ACHN (cell line): Measurements from ENCODE around the gene FREM2.

Source experiments
- DNase-seq: peaks from one replicate; pipeline ENCODE4 v3.0.0-alpha.2; 2015
- in situ Hi-C: cut with HindIII; loops from 2 replicates; pipeline ENCODE4 v1.10.0; 2017; ENCODE audit warnings: low sequenced_read_pairs, low pct_ligation_motif_present, low pct_unique_long_range_greater_than_20kb

FREM2 gene

GRCh38 chr13:38921081-38921480 is 234.2 kb downstream of the FREM2 start:
- no peak for DNase-seq
- in situ Hi-C loops, result no loop called here

DNA sequence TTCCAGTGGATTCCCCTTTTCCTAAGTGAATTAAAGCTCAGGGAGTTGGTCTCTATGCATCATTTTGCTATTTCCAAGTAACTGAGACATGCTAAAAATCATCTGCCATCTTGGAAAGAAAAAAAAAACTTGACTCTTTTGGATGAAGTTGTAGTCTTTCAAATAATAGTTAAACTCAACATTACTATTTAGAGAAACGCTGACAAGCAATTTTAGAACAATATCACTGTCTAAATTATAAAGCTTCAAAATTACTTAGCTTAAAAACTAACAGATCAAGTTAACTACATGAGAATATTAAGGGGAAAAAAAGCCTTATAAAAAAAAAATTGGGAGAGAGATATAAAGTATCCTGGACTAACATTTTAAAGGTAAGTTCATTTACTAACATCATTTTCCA is 235.3 kb downstream of the FREM2 start:
- no peak for DNase-seq
- in situ Hi-C loops, result no loop called here

DNA sequence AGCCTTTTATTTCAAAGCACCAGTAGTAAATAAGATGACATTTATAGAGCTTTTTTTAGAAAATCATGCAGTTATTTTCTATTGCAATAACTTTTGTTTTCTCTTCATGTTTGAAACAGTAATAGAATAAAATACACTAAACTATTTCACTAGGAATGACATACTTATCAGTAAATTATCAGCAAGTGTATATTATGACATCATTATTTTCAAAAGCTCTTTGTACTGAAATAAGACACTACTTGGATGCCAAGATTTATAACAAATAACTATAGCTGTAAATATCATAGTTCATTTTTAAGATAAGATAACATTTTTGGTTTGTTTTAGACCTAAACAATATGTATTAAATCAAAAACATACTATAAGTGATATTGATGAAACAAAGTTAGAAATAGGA is 246.9 kb downstream of the FREM2 start:
- in situ Hi-C loops, result no loop called here
- no peak for DNase-seq
